ENCODE data around the gene ADGRA3. TPM values are rescaled to one million over a fixed set of nuclear protein-coding genes. Genes with fewer than 3 reads are reported as not detected.

The ADGRA3 gene
- polyA plus RNA-seq, 1 experiment = 10.6 TPM

DNA sequence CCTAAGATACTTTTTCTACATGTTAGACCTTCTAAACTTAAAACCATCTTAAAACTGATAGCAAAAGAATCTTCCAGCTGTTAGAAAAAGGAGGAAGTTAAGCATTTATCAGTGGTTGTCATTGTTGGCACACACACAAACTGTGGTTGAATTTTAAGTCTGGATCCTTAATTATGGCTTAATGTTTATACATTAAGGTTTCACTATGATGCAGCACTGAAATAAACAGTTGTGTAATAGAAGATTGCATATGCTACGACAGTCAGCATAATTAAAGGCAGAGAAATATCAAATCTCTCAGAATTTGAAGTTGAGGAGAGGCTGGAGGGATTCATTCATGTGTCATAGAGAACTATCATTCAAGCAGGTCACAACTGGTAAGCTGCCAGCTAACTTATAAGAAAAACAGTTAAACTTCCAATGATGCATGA, 32.3 kb downstream of the ADGRA3 start:
- ChIA-PET POLR2A (no interaction called here), CTCF (interaction anchor here (0.6 to 1.2 kb wide), 3 partner anchors 13 to 971 kb away, joined by 3 read pairs; no protein-coding TSS in a partner anchor)
- TF ChIP-seq, protein P1, sequence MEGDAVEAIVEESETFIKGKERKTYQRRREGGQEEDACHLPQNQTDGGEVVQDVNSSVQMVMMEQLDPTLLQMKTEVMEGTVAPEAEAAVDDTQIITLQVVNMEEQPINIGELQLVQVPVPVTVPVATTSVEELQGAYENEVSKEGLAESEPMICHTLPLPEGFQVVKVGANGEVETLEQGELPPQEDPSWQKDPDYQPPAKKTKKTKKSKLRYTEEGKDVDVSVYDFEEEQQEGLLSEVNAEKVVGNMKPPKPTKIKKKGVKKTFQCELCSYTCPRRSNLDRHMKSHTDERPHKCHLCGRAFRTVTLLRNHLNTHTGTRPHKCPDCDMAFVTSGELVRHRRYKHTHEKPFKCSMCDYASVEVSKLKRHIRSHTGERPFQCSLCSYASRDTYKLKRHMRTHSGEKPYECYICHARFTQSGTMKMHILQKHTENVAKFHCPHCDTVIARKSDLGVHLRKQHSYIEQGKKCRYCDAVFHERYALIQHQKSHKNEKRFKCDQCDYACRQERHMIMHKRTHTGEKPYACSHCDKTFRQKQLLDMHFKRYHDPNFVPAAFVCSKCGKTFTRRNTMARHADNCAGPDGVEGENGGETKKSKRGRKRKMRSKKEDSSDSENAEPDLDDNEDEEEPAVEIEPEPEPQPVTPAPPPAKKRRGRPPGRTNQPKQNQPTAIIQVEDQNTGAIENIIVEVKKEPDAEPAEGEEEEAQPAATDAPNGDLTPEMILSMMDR (IDR thresholded peaks at IDR 0.05; ENCODE audit: insufficient read depth, low read depth, low read length) = no peak
- Histone ChIP-seq H3K4me3 (ENCODE audit: low read depth, low read length) (no peak overlapping the region), H3K36me3 (ENCODE audit: control insufficient read depth, insufficient read depth, low read length) (no peaks in the 10 kb centered on the region), H3K27me3 (ENCODE audit: control insufficient read depth, insufficient read depth, low read length) (no peaks in the 10 kb centered on the region)
- DNase-seq (ENCODE audit: low read depth) = no peak

DNA sequence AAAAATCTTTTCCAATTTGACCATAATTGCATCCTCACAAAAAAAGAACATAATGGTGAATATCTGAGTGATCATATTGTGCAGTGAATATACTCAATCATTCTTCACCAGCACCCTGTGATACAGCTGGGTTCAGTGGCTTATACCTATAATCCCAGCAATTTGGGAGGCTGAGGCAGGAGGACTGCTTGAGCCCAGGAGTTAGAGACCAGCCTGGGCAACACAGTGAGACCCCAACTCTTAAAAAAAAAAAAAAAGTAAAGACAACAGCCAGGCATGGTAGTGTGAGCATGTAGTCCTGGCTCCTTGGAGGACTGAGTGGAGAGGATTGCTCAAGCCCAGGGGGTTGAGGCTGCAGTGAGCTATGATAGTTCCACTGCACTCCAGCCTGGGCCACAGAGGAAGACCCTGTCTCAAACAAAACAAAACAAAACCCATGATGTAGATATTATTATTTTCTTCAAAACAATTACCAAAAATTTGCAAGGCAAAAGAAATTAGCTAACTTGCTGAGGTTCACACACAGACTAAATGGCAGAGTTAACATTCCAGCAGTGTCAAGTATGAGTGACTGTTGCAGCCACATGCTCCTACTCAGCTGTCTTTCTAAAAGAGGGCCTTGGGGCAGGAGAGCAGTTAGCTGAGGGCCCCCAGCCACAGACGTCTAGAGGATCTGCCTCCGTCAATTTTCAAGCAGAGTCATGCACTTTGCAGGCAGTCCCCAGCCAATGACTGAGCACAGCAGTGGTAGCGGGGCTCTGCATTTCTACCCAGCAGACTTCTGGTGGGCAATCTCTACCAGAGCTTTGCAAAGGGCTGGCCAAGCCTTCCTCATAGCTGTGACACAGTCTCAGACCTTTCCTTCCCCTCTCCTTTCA, 33.4 kb downstream of the ADGRA3 start:
- Histone ChIP-seq H3K4me3 (ENCODE audit: low read depth, low read length) (no peak overlapping the region), H3K36me3 (ENCODE audit: control insufficient read depth, insufficient read depth, low read length) (no peaks in the 10 kb centered on the region), H3K27me3 (ENCODE audit: control insufficient read depth, insufficient read depth, low read length) (no peaks in the 10 kb centered on the region)
- ChIA-PET CTCF (interaction anchor here (0.7 kb wide), 1 partner anchor 24 kb away, joined by 3 read pairs; no protein-coding TSS in a partner anchor), POLR2A (interaction anchor here (0.7 kb wide), 2 partner anchors 555 to 671 kb away, joined by 3 to 10 read pairs; no protein-coding TSS in a partner anchor)
- TF ChIP-seq, protein P1 (IDR thresholded peaks at IDR 0.05; ENCODE audit: insufficient read depth, low read depth, low read length) = no peak
- no peak for DNase-seq (ENCODE audit: low read depth)

DNA sequence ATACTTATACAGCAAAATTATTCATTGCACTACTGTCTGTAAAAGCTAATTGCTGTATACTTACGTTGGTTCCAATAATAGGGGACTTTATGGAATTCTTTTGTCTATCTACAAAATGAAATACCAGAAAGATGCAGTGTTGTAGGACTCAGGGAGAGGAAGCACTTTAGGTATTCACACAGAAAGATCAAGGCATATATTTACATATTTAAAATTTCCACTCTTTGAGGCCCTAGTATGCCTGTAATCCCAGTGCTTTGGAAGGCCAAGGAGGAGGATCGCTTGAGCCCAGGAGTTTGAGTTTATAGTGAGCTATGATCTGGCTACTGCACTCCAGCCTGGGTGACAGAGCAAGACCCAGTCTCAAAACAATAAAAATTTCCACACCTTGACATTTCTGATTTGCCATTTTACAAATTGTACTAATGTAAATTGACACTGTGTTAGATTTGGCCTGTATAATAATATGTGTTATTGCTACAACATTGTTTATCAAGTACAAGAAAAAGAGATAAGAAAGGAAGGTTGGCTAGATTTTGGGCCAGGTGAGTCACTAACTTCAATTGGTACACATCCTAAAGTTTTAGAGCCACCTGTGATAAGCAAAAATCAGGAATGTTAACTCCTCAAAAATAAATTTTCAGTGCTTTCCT, 35.1 kb downstream of the ADGRA3 start:
- Histone ChIP-seq H3K36me3 (ENCODE audit: control insufficient read depth, insufficient read depth, low read length) (no peaks in the 10 kb centered on the region), H3K27me3 (ENCODE audit: control insufficient read depth, insufficient read depth, low read length) (no peaks in the 10 kb centered on the region), H3K4me3 (ENCODE audit: low read depth, low read length) (no peak overlapping the region)
- no peak for DNase-seq (ENCODE audit: low read depth)
- TF ChIP-seq, protein P1 (IDR thresholded peaks at IDR 0.05; ENCODE audit: insufficient read depth, low read depth, low read length) = no peak
- ChIA-PET POLR2A (no interaction called here), CTCF (interaction anchor here (1.1 kb wide), 1 partner anchor 692 kb away, joined by 3 read pairs; no protein-coding TSS in a partner anchor)

DNA sequence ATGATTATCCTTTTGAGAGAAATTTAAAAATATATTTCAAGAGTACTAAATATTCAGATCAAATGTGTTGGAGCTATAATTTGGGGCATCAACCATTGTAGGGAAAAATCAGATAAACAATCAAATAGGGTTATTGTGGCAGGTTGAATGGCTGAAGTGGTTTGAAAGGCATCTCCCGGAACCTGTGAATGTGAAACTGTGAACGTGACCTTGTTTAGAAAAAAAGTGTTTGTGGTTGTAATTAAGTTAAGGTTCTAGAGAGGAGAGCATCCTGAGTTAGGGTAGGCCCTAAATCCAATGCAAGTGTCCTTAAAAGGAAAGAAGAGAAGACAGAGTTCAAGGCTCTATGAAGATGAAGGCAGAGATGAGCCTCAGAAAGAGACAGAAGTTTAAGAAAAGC, 37.4 kb downstream of the ADGRA3 start:
- no peak for DNase-seq (ENCODE audit: low read depth)
- H3K27me3 ChIP-seq (ENCODE audit: control insufficient read depth, insufficient read depth, low read length) = no peaks in the 10 kb centered on the region
- no peaks in the 10 kb centered on the region for H3K36me3 ChIP-seq (ENCODE audit: control insufficient read depth, insufficient read depth, low read length)
- ChIA-PET CTCF (no interaction called here), POLR2A (no interaction called here)
- no peak overlapping the region for H3K4me3 ChIP-seq (ENCODE audit: low read depth, low read length)
- TF ChIP-seq, protein P1 (IDR thresholded peaks at IDR 0.05; ENCODE audit: insufficient read depth, low read depth, low read length) = no peak

DNA sequence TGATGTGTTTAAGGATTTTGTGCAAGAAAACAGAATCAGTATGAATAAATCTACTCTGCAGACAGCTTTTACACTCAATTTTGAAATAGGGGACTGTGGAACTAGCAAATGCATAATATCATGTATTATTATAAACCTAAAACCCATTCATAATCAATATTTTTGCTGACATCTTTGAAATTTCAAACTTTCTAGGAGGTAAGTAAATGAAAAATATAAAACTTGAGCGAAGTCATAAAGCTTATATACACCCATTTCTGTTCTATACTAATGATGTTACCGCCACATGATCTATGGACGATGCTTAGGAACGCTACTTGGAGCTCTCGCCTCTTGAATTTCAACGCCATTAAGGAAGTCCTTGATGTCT, 38.1 kb downstream of the ADGRA3 start:
- H3K36me3 ChIP-seq (ENCODE audit: control insufficient read depth, insufficient read depth, low read length) = no peaks in the 10 kb centered on the region
- ChIA-PET POLR2A (no interaction called here), CTCF (interaction anchor here (1.2 kb wide), 1 partner anchor 9 kb away, joined by 5 read pairs; no protein-coding TSS in a partner anchor)
- no peak for DNase-seq (ENCODE audit: low read depth)
- H3K4me3 ChIP-seq (ENCODE audit: low read depth, low read length) = no peak overlapping the region
- TF ChIP-seq, protein P1 (IDR thresholded peaks at IDR 0.05; ENCODE audit: insufficient read depth, low read depth, low read length) = no peak
- H3K27me3 ChIP-seq (ENCODE audit: control insufficient read depth, insufficient read depth, low read length) = no peaks in the 10 kb centered on the region

All from BJ (cell line).